Ureter (tissue), 1 donor: ENCODE measurements around the gene RAPSN. TPM values are rescaled to one million over a fixed set of nuclear protein-coding genes. Genes with fewer than 3 reads are reported as not detected.

Experiments used
- DNase-seq: peaks from one replicate; pipeline ENCODE4 v3.0.0-alpha.2; 2020; ENCODE audit warnings: low spot score
- total RNA-seq: library from RNA; stranded (reverse); gene quantifications from one replicate; pipeline ENCODE4 v1.2.4, GENCODE V29; 2023
- donor health status: DM: yes; HTN: yes; CAD: no.

Gene RAPSN
- total RNA-seq: 0.44 TPM

DNA sequence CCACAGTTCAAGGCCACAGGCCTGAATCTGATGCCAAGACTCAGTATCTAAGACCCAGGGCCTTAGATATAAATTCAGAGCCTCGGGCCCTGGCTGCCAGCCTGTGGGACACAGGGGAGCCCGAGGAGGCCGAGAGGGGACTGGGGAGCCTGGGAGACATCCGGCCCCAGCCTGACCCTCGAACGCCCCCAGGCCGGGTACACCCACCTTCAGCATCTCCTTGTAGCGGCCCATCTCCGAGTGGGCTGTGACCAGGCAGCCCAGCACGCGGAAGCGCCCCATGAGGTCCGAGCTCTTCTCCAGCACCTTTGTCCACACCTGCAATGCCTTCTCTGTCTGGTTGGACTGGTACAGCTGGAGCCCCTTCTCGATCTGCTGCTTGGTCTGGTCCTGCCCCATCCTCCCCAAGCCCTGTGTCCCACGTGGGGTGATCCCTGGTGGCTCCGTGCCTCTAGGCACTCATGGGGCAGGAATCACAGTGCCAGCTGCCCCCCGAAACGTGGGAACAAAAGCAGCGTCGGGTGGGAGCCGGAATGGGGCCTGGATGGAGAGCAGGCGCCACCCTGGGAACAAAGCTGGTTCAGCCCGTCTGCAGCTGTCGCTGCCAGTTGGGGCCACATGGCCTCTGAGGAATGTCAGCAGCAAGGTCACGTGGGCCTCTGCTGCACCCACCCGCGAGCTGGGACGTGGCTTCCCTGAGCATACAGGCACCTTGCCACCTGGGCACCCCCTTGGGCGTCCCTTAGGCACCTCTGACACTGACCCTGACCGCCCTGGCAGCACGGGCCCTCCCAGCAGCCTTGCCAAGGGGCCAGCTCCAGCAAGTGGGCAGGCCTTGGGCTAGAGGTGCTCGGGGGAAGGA lies at the start of gene RAPSN:
Gene RAPSN, minus strand, starts transcription at position 571 of the 862 bp plus-strand sequence. Its CDS starts 172 bp downstream, at position 399.
- no peak for DNase-seq

DNA sequence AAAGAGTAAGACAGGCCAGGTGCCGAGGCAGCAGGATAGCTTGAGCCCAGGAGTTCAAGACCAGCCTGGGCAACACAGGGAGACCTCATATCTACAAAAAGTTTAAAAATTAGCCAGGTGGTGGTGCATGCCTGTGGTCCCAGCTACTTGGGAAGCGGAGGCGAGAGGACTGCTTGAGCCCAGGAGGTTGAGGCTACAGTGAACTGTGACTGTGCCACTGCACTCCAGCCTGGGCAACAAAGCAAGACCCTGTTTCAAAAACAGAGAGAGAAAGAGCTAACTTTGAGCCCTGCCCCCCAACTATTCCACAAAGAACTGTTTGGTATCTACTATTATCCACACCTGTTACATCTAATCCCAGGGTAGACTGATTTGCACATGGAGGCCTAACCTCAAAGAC lies 49.2 kb upstream of the RAPSN start:
- no peak for DNase-seq

DNA sequence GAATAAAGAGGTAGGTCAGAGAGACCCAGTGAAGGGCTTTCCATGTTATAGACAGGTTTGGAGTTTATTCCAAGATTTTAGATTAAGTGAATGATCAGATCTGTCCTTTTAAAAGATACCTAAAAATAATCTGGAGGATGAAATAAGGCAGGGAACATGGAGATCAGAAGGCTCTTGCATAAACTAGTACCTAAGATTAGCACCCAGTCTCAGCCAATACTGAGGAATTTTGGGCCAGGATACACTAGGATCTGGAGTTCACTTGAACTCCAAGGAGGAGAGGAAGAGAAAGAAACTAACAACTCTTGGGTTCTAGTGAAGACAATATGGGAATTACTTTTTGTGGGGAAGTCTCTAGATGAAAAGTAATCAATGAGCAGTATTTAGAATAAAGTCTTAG lies 47.9 kb upstream of the RAPSN start:
- DNase-seq: no peak

DNA sequence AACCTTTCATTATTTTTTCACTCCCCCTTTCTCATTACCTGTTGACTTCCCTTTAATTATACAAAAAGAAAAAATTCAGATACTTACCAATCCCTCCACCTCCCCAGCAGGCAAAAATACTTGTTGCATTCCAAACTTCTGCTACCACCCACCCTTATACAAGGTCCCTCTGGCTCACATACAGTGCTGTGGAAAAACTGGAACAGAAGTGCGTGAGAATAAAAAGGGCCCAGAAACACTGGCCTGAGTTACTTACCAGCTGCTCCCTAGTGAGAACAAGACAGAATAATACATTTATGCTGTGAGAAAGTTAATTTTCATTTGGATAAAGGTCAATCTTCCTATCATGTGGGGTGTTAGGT lies 46.9 kb upstream of the RAPSN start:
- DNase-seq: no peak

DNA sequence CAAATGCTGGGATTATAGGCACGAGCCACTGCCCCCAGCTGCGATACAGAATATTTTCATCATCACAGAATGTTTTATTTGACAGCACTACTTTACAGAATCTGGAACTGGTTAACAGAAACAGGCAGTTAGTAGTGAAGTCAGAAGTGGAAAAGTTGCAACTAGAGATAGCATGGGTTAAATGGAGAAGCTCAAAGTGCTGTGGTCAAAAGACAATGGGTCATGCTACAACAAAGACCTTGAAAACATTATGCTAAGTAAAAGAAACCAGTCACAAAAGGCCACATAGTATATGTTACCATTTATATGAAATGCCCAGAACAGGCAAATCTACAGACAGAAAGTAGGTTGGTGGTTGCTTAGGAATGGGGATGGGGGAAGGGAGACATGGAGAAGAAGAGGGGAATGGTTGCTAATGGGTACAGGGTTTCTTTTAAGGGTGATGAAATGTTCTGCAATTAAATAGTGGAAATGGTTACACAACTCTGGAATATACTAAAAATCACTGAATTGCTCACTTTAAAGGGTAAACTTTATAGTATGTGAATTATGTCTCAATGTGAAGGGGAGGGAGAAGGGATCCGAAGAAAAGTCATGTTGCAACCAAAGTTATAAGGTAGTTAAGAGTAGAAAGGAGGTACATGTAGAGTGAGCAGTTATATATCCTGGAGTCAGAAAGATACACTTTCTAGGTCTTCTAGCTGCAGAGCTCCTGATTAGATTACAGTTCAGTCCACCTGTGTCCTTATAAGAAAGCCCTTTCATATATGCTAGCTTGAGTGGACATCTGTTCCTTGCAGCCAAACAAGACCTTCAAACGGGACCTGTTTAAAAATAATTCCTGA lies 46.3 kb upstream of the RAPSN start:
- no peak for DNase-seq

DNA sequence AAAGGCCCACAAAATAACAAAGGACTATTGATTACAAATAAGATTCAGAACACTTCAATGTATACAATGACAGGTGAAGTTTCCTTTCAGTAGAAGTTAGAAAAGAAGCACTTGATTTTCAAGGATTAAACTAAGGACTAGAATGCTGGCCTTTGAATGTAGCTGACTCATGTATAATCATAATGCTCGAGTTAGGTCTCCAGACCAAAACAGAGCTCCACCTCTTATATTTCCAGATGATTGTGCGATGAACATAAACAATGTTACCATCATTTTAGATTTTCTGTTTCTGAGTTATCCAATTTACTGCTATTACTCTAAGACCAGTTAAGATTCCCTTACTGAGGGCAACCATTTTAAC lies 40.4 kb upstream of the RAPSN start:
- DNase-seq: no peak

DNA sequence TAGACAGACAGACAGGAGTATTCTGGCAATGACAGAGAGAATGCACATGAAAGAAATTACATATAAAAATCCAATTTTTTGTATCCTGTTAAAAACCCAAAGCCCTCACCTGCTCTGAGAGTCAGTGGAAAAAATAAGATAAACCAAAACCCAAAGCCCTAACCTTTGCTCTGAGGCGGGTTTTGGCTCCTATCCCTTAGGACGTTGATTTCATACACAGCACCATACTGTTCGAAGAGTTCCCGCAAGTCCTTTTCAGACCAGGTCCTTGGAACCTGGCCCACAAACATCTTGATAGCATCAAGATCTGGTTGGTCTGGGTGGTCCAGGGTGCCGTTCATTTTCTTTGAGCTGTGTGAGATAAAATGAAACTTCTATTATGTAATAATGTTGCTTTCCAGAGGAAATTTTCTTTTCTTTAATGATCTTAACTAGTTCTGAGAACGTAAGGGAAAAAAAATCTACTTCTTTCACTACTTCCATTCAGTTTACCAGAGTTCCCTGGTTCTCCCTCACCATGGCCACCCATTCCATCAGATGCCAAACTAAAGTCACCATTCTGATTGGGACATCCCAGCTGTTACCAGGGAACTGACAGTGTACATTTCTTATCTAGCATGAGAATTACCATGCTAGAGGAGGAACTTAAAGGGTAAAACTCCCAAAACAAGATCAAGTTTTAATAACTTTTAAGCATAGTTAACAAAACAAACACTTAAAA lies 39.9 kb upstream of the RAPSN start:
- DNase-seq: no peak

DNA sequence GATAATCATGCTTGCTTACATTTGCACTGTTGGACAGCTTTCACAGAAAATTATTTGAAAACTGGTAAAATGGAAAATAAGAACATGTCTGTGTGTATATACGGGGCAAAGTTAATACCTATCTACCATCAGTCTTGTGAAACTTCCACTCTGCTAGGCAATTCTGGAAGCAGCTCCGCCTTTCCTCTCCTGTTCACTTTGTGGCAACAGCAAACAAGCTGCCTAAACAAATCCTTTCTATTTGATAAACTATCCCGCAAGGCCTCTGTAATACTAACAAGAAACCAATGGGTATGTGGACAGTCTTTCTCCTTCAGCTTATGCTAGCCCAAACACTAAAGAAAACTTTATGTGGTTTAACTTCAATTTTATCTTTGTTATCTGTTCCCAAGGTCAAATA lies 39.2 kb upstream of the RAPSN start:
- no peak for DNase-seq

DNA sequence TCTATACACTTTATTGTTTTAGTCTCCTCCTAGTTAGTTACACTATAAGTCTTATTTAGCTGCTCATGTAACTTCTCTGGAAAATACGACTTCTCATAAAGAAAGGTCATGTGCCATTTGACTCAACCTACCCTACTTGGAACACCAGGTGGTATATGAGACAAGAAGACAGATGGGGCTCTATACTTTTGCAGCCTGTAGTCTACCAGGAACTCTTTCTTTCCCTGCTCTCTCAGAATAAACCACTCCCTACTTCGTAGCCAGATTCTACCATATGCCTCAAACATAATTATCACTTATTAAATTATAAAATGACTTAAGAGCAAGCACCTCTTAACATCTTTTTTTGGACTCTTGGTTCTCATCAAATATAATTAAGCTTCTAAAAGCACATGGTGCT lies 38.5 kb upstream of the RAPSN start:
- DNase-seq: no peak

DNA sequence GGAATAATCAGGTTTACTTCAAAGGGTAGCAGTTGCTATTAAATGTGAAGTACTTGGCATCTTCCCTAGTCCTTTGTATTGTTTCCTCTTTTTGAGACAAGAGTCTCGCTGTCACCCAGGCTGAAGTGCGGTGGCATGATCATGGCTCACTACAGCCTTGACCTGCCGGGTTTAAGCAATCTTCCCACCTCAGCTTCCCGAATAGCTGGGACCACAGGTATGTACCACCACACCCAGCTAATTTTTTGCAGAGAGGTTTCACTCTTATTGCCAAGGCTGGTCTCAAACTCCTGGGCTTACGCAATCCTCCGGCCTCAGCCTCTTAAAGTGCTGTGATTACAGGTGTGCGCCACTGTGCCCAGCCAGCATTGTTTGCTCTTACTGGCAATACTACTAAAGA lies 36.2 kb upstream of the RAPSN start:
- DNase-seq: no peak

DNA sequence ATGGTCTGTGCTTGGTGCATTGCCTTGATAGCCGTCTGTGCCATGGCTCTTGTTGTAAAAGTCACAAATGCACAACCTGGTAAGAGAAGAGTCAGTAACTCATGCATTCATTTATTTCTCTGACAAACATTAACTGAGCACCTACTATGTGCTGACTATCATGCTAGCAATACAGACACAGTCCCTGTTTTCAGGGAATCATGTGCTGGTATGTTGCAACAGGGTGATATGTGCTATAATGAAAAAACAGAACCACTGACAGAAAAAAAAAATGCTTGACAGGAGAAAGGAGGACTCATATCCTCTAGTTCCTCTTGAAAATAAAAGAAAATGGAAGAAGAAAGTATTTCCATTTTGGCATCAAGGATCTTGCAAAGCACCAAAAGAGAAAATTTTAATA lies 34.5 kb upstream of the RAPSN start:
- DNase-seq: no peak

DNA sequence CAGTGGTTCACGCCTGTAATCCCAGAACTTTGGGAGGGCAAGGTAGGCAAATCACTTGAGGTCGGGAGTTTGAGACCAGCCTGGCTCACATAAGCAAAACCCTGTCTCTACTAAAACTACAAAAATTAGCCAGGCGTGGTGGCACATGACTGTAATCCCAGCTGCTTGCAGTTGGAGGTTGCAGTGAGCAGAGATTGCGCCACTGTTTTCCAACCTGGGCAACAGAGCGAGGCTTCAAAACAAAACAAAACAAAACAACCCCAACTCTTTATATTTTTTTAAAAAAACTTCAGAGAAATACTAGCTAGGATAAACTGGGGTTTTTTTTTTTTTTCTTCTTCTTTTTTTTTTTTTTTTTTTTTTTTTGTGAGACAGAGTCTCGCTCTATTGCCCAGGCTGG lies 31.8 kb upstream of the RAPSN start:
- no peak for DNase-seq

DNA sequence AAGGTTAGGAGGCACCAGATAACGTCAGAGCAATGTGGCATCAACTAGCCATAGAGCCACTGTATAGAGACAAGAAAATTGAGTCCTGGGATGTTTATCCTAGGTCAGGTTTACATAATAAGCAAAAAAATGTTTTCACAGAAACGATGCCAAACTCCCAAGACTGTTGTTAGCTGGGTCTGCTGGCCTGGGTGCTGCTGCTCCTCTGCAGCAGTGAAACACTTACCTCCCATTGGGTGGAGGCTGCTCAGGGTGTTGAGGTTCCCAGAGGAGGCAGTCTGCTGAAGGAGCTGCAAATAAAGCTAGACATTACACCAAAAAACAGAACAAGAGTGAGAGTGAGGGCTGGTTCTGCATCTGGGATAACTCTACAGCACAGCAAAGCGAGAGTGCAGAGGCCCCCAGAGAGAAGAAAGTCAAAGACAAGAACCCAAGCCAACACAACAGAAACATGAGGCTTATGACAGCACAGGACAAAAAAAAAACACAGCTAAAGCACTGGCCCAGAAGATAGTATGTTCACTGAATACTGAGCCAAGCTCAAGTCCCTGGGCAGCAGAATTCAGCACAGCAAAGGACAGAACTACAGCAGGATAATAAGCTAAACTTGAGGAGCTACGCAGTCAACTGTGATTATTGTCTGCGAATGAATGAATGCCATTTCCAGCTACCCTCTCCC lies 29.9 kb upstream of the RAPSN start:
- DNase-seq: no peak

DNA sequence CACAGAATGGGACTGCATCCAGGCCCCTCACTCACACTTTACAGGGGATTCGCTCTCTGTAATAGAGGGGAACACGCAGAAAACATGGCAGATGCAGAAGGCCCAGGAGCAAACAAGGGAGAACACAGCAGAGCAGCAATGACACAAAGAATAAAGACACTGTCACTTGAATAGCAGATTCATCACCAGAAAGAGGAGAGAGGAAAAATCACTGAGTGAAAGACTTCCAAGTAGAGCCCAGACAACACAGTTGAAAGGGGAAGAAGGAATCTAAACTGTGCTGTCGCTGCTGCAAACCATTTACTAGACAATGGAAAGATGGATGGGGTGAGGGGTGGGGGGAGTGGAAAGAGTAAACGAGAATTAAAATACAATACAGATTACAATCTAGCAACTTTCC lies 28.8 kb upstream of the RAPSN start:
- DNase-seq: no peak

DNA sequence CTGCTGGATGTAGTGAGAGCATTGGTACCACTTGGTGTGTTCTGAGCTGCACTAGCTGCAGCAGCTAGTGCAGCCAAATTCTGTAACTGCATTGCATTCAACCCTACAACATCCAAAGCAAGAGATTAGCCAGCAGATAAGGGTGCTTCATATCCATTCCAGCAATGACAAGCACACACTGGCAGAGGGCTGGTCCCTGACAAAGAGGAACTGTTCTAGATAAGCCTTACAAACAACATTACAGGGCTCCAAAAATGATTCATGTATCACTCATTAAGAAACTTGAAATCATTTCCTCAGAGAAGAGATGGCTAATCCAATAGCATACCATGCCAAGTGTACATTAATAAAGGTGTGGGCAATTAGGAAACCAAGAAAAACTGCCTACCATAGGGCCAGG lies 28.4 kb upstream of the RAPSN start:
- no peak for DNase-seq

DNA sequence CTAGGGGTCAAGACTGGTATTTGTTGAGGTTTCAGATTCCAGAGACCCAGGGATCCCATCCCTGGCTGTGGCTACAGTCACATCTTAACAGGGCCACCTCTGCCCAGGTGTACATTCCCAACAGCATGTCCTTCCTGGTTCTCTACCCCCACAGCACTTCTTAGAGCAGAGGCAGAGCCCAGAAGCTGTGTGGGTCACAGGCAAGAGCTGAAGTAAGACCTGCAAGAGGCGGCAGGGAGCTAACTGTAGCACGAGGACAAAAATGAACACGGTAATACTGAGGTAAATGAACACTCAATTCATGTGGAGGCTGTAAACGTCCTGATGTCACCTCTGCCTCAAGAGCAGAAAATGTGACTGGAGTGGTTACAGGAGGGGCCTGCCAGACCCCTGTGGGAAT lies 21.7 kb upstream of the RAPSN start:
- DNase-seq: no peak

DNA sequence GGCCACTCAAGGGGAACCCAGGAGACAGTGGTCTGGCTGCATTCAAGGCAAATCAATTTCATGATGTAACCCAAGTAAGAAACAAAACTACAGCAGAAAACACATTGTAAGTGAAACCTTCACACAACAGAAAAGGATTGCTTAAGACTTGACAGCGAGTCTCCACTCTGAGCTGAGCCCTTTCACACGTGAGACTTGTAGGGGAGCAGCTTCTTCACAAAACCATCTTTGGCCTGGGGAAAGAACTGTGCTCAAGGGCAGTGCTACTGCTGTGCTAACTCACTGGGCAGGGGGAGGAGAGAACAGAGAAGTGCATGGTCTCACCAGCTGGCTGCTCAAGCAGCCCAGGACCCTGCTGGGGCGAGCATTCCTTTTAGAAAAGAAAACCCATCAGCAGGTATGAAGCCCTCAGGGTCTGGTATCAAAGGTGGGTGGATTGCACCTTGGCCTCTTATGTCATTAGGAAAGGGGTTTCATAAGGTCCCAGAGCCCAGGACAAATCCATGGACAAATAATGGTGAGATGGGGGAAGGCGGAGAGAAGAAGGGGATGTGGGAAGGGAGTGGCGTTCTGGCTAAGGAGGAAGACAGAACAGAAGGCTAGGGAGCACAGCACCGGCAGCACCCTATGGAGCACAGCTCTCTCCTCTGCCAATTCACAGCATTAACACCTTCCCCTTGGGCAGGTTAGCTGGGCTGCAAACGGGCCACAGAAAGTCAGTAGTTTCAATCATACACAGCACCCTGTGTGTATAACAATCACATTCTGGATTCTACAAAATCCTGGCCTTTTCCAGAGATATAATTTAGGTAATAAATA lies 20.6 kb upstream of the RAPSN start:
- no peak for DNase-seq

DNA sequence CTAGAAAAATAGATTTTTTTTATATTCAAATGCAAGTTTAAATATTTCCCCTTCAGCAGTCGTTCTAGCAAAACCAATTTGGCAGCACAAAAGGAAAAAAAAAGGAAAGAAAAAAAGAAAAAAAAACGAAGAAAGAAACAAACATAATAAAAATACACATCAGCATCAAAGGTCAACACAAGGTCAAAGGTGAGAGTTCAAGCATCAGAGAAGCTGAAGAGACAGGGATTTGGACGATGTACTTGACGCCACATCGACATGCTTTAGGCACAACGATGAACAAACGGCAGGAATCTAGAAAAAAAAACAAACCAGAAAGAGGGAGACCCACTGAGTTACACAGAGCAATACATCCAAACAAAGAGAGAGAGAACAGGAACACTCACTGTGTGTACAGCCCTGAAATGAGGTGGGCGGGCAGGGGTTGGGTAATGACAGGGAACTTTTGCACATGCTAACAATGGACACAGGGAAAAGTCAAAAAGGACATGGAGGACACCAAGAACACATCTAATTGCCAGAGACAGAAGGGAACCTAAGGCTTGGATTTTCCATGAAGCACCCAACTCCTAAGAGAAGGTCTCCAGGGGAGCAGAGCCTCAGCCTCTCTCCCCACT lies 19.8 kb upstream of the RAPSN start:
- no peak for DNase-seq

DNA sequence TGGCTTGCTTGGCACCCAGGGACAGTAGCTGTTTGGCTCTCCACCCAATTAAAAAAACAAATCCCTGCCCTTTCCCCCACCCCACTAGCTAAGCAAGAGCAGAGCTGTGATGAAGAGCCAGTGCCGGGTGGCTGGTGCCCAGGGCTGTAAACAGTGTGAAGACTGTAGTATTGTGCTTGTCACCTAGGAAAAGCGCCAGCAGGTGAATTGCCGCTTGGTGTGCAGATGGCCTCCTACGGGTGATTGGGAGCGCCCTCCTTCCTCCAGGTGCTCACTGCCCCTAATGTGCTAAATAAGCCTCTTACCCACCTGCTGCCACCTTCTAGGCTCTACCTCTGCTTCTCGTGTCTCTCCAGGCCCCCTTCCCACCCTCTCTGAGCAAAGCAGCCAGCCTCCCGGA lies 18.4 kb upstream of the RAPSN start:
- DNase-seq: no peak

DNA sequence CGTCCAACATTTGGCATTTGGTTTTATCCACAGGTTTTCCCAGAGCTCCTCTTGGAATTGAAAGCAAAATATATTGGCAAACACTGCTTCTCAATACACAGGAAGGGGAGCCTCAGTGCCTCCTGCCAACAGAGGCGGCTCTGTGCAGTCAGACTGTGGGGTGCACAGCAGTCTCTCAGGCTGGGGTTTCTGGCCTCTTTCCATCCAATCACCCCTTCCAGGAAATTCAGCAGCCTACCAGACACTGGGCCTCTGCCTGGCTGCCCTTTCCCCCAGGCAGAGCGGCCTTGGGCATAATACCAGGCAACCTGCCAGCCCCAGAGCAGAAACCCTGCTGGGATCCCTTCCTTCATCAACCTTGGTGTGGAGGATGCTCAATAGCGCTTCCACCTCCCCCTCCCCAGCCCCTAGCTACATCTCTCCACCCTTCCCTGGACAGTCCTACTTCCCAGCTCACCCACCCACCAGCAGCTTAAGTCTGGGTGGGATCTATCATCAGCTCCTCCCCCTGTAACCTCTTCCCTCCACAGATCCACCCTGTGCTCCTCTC lies 17.8 kb upstream of the RAPSN start:
- no peak for DNase-seq
